Islet precursor cell (in vitro differentiated cells): Measurements from ENCODE around the gene SPDYE17.
A peak's percentile ranks its signal among the peaks of the same experiment; 100 is the strongest.
"Not testable (repeated sequence)": the region's sequence is repeated elsewhere in the genome, so short reads cannot be mapped to it uniquely, and the experiment has no call there.

ENCODE experiments used
- DNase-seq: peaks from one replicate; pipeline ENCODE4 v3.0.0-alpha.2; 2018

SPDYE17 gene, protein sequence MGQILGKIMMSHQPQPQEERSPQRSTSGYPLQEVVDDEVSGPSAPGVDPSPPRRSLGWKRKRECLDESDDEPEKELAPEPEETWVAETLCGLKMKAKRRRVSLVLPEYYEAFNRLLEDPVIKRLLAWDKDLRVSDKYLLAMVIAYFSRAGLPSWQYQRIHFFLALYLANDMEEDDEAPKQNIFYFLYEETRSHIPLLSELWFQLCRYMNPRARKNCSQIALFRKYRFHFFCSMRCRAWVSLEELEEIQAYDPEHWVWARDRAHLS

DNA sequence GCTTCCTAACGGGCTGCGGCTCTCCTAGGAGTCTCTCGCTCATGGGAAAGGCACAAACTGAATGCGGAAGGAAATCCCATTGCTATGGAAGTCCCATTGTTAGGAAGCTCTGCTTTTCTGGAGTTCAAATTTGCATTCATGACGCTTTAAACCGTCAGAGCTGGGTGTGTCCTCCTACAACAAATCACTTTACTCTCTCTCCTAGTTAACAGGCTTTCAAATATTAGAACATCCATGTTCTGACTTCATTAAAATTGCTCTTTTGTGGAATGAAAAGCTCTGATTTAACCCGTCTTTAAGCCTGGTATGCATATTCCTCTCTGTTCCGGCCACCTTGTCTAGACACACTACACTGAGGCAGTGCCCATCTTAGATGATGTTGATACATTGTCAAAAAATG, at the start of gene SPDYE17:
SPDYE17 (minus strand) TSS at position 101 of the 400 bp plus-strand sequence. CDS start 1,791 bp downstream, outside the sequence.
- DNase-seq = not testable (repeated sequence)

DNA sequence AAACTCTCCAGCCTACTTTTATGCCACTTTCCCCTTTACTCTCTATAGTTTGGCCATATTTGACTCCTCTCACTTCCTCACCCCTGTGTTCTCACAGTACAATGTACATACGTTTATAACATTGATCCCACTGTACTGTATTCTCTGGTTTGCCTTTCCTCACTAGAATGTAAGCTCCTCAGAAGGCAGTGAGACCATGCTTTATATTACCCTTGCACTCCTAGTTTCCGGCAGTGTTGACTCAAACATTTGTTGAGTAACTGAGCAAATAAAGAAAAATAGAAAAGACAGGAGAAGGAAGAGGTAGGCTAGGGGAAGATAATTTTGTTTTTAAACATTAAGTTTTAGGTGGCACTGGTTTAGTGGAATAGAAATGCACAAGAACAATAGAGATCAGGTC, 48.1 kb upstream of the SPDYE17 start:
- not testable (repeated sequence) for DNase-seq

DNA sequence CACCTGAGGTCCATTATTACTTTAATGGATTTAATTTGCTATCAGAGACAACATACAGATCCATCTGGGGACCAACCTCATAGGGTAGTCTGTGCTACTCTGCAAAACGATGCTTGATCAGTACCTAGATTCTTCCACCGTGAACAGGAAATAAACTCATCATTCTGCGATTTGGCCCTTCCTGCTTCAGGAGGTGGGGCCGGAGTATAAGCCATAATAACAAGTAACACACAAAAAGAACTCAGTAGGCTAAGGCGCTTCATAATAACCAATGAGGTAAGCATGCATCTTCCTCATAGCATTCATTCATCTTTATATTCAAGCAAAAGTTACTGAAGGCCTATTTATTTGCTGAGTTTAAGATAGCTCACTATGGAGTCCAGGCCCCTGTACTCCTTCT, 47.5 kb upstream of the SPDYE17 start:
- DNase-seq = not testable (repeated sequence)

DNA sequence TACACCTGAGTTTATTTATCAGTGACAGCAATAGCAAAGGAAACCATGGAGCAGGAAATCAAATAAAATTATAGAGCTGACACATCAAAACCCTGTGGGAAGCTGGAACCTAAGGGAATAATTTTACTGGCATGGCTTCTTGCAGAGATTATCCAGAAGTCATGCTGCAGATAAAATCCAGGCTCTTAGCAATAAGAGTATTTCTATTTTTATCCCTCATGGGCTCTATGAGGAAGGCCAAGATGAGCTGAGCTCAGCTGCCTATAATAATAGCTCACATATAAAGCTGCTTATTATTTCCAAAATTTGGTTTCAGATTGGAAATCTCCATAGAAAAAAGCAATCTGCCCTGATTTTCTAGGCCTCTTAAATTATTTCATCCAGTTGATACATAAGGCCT, 47.0 kb upstream of the SPDYE17 start:
- not testable (repeated sequence) for DNase-seq

DNA sequence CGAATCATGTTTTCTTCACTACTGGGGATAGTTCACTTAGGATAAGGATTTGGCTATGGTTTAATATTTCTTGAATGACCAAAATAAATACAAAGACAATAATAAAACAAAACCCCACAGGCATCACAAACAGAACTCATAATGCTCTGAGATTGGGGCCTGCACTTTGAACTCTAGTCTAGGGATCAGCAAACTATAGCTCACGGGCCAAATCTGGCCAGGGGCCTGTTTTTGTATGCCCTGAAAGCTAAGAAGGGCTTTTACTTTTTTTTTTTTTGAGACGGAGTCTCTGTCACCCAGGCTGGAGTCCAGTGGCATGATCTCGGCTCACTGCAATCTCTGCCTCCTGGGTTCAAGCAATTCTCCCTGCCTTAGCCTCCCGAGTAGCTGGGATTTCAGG, 44.9 kb upstream of the SPDYE17 start:
- not testable (repeated sequence) for DNase-seq

DNA sequence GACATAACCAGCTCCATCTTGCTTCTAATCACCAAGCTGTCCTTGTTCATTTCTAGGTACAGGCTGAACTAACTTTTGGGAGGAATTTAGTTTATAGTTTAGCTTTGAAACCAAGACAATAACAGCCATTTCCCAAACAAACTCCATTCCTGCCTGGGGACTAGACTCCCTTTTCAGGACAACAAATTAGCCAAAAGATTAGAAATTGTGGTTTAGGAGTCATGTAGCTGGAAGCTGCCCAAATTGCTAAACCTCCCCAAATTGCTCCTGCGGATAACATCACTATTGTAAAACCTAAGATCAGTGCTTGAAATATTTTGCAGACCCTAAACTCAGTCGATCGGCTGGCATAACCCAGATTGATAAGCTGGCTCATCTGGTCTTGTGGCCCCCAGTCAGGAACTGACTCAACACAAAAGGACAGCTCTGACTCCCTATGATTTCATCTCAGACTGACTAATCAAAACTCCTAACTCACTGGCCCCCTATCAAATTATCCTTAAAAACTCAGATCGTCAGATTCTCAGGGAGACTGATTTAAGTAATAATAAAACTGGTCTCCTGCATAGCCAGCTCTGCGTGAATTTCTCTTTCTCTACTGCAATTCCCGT, 42.7 kb upstream of the SPDYE17 start:
- not testable (repeated sequence) for DNase-seq

DNA sequence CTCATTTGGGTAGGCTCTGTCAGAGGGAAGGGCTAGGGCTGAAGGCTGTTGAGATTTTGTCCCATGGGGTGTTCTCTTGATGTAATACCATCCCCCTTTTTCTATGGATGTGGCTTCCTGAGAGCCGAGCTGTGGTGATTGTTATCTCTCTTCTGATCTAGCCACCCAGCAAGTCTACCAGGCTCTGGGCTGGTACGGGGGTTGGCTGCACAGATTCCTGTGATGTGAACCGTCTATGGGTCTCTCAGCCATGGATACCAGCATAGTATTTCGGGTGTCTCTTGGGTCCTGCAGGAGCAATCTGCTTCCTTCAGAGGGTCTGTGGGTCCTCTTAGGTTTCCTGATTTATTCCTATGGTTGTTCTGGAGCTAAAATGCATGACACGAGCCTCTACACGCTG, 38.9 kb upstream of the SPDYE17 start:
- not testable (repeated sequence) for DNase-seq

DNA sequence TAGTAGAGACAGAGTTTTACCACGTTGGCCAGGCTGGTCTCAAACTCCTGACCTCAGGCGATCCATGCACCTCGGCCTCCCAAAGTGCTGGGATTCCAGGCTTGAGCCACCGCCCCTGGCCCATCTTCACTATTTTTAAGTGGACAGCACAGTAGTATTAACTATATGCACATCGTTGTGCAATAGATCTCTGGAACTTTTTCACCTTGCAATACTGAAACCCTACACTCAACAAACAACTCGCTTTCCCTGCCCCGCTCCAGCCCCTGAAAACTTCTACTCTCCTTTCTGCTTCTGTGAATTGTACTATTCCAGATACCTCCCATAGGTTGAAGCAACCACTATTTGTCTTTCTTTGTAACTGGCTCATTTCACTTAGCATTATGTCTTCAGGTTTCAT, 33.7 kb upstream of the SPDYE17 start:
- DNase-seq = not testable (repeated sequence)

DNA sequence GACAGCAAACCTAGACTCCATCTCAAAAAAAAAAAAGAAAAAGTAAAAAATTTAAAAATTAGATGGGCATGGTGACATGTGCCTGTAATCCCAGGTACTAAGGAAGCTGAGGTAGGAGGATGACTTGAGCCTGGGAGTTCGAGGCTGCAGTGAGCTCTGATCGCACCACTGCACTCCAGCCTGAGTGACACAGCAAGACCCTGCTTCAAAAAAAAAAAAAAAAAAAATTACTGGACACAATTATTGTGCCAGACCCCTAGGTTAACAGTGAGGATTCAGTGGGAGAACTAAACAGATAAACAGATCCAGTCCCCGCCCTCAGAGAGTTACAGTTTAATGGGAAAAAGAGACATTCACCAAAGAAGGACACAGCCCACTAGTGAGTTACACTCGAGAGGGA, 31.6 kb upstream of the SPDYE17 start:
- DNase-seq = not testable (repeated sequence)

DNA sequence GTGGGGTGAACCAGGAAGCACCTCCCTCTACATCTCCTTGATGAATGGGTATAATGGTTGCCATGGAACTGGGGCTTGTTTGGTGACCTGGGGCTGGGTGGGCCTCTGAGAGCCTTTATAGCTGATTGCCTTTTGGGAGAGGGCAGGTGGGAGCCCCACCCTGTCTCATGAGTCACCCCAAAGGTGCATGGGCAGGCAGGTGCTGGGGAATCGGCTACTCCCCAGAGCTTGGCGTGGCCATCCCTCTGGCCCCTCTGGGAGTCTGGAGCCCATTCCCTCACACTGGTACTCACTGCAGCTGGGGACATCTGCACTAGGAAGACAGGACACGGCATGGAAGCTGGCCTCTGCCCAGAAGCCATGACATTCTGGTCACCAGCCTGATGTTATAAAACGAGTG, 30.4 kb upstream of the SPDYE17 start, which contains the start of gene SPDYE18:
SPDYE18 (minus strand) TSS at position 2 of the 400 bp plus-strand sequence. CDS start 2,046 bp downstream, outside the sequence.
- DNase-seq = not testable (repeated sequence)

DNA sequence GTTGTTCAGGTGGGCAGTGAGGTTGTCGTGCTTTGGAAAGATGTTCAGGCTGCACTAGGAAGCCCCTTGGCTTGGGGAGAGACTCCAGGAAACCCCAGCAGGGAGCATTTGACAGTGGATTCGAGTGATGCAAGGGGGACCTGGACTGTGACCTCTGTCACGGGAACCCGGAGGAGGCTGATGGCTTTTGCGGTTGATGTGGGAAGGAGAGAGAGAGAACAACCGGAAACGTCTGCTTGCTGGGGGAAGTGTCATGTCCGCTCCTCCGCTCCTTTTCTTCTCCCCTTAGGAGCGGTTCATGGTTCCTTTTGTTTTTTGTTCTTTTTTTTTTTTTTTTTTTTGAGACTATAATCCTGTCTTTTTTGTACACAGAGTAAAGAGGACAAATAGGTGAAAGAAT, 5.8 kb downstream of the SPDYE17 start:
- DNase-seq = not testable (repeated sequence)

DNA sequence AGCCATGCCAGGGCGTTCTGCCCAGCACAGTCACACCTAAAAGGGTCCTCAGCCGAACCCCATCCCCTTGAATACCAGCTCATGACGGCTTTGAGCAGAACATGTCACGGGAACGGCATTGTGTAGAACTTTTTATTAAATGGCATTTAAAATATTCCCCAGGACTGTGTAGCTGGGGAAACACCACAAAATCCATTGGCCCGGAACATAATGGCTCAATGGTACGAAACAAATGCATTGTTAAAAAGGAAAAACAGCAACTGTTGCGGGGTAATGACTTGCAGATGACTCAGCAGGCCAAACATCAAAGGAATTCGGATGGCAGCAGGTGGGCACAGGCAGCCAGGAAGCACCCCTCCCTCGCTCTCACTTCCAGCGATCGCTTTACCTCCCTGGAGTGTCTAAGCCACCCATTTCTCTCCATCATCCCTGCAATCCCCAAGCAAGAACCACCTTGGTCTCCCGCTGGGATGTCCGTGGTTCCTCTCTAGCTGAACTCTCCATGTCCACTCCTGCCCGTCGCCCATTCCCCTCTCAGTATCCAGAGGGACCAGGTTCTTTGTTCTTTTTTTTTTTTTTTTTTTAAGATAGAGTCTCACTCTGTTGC, 22.0 kb downstream of the SPDYE17 start:
- DNase-seq = peak; percentile 58

DNA sequence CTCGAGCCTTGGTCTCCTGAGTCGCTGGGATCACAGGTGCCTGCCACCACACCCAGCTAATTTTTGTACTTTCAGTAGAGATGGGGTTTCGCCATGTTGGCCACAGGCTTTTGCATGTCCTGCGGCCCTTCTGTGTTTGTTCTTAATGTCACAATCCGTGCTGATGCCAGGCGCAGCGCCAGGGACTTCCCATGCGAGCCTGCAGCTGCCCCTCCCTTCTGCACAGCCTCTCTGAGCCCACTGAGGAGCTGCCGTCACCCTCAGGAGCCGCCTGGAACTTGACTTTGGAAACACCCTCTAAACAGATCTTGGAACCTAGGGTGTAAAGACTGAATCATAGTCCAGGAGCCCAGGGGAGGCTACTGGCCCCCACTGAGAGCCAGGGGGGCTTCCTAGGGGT, 24.2 kb downstream of the SPDYE17 start:
- DNase-seq = peak; percentile 35

DNA sequence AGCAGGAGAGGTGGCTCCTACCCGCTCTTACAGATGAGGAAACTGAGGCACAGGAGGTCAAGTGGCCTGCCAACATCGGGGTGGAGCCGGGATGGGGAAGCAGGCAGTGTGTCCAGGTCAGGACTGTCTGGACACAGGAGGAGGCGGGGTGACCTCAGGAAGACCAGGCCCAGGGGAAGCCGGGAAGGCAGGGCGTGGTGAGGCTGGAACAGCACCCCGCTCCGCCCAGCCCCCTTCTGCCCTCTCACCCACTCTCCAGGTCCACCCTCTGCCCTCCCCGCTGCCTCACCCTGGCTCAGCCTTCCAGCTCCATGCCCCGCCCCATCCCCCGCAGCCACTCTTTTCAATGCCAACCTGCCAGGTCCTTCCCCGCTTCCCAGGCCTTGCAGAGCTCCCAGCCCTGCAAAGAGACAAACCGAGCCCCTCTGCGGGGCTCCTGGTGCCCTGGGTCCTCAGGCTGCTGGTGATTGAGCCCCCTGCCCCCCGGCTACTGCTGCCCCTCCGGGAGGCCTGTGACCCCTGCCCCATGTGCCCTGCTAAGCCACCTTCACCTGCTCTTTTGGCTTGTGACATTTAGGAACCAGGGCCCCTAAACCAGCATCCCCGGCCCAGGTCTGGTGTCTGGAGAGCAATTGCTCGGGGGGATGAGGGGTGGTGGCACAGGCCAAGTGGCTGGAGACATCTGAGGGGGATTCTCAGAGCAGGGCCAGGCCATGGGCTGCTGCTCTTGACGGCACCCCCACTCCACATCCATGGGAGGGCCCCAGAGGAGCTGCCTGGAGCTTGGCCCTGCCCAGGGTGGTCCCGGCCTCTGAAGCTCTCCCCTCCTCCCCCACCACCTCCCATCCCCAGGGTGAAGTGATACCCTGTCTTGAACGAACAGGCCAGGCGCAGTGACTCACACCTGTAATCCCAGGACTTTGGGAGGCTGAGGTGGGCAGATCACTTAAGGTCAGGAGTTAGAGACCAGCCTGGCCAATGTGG, 25.7 kb downstream of the SPDYE17 start:
- DNase-seq = peak; percentile 40

DNA sequence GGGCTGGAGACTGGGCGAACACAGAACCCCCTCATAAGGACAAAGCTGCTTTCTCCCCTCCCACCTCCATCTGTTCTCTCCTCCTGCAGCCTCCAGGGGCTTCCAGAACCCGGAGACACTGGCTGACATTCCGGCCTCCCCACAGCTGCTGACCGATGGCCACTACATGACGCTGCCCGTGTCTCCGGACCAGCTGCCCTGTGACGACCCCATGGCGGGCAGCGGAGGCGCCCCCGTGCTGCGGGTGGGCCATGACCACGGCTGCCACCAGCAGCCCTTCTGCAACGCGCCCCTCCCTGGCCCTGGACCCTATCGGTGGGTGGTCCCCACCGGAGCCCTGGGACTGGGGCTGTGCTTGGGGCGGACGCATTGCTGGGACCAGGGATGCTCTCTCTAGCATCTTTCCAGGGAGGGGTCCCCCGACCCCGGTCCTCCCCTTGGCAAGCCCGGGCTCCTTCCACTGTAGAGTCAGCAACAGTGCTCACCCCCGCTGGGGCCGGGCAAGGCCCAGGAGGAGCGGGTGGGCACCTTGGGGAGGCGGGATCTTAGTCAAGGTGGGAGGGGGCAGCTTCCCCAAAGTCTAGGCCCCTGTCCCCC, 26.6 kb downstream of the SPDYE17 start:
- peak; percentile 11 for DNase-seq

DNA sequence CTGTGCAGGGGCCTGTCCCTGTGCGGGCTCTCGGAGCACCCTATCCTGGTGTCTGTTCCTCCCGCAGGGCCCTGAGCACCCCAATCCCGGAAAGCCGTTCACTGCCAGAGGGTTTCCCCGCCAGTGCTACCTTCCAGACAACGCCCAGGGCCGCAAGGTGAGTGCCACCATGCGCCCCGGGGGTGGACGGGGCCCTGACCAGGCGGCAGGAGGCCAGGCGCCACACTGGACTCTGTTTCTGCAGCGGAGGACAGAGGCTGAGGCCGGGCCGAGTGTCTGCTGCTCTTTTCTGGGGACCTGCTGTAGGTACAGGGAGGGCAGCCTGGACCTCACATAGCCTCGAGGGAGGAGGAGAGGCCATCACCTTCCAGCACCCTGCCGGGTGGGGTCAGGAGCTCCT, 28.0 kb downstream of the SPDYE17 start:
- DNase-seq = not testable (repeated sequence)

DNA sequence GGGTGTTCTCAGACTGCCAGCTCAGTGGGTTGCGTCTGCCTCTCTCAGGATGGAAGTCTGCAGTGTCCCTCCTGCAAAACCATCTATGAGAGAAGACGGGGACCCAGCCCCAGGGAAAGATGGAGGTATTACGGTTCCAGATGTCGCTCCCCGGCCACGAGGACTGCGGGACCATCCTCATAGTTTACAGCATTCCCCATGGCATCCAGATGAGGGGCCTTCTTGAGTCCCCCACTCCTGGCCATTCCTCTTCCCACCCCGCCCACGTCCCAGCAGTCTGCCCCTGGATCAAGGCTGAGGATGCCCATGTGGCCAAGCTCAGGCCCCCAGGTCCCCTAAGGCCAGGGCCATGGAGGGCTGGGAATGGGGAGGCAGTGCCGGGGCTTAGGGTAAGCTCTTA, 28.9 kb downstream of the SPDYE17 start:
- DNase-seq = not testable (repeated sequence)

DNA sequence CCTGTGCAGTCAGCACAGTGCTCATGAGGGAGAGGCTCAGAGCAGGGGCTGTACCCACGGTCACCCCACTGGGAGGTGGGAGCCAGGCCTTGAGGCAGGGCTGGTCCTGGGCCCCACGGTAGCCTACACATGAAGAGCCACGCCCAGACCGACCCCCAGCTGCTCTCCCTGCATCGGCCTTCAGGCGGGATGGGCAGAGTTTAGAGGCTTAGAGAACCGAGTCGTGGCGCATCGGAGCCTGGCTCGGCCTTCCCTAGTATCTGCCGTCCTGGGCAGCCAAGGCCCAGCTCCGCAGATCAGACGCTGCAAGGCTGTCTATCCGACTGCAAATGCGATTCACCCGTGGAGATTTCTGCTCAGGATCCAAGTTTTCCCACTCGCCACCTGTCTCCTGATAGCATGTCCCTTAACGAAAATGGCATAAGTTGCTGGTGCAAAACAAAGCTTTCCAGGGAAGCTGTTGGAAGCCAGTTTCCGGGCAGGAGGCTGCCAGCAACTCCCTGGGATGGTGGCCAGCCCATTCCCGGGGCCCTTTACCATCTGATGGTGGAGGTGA, 29.4 kb downstream of the SPDYE17 start:
- not testable (repeated sequence) for DNase-seq

DNA sequence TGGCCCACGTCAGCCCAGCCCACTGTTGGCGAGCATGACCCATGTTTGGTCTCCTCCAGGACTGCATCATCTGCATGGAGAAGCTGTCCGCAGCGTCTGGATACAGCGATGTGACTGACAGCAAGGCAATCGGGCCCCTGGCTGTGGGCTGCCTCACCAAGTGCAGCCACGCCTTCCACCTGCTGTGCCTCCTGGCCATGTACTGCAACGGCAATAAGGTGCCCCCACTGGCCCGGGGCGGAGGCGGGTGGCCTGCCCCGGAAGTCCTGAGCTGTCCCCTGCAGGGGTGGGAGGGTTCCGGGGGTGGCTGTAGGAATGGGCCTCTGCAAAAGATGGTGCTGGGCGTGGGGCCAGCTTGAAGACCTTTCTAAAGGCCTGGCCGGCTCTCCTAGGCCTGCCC, 30.1 kb downstream of the SPDYE17 start:
- peak; percentile 48 for DNase-seq

DNA sequence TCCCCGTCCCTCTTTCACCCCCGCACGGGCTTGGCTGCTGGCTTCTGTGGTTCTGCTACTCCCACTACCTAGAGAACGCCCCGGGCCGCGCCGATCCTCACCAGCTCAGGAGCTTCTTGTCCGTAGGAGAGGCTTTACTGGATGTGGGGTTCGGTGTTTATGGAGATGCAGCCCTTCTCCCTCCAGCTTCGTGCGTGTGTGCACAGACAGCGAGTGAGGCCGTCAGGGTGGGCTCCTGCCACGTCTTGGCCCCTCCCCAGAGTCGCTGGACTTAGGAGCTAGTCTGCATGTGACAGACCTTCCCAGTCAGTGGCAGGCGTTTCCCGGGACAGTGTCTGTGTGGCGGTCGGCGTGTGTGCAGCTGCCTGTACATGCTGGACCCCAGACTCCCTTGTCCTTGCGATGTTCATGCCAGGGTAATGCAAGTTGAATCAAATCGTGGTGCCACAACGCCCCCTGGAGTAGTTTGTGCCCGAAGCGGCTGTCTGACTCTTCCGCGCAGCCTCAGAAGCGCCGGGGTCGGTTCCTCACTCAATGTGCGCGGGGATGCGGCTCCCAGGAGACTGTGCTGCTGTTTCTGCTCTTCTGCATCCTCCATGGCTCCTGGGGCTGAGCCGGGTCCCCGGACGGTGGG, 32.6 kb downstream of the SPDYE17 start:
- not testable (repeated sequence) for DNase-seq

DNA sequence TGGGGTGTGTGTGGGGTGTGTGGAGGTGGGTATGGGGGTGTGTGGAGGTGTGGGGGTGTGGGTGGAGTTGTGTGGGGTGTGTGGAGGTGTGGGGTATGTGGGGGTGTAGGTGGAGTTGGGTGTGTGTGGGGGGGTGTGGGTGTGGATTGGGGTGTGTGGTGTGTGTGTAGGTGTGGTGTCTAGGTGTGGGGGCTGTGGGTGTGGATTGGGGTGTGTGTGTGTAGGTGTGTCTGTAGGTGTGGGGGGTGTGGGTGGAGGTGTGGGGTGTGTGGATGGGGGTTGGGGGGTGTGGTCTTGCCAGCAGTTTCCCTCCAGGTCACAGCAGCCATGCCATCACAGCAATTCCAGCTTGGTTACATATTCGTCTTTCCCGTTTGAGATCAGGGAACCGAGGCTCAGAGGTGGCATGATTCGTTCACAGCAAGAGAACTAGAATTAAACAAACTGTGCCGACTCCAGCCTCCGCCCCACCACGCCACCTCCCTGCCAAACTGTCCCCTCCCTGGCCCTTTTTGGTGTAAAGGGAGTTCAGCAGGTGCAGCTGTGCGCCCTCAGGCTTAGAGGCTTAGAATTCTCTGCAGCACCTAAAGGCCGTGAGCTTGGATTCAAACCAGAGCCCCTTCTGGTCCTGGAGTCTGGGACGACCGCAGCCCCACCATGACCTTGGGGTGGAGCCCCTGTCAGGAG, 33.3 kb downstream of the SPDYE17 start:
- DNase-seq = peak; percentile 50
